OCI-LY7 (cell line): ENCODE measurements around the gene IQGAP3. TPM values are rescaled to one million over a fixed set of nuclear protein-coding genes. Genes with fewer than 3 reads are reported as not detected.

ENCODE experiments used
- BruUV-seq: library from RNA; stranded (reverse); fragments of 400-500 nt; replicated peaks from 2 replicates; lab custom pipeline; 2021; lab: Mats Ljungman, UMichigan
- CTCF ChIA-PET: fragments of 300-600 bp; sonication (Branson Sonifier 250); formaldehyde crosslinking; loops from one replicate; lab custom pipeline; 2022; ENCODE audit warnings: antibody characterized with exemption; ENCODE audit not compliant: unreplicated experiment; lab: Charles Lee
- POLR2A ChIA-PET: fragments of 300-600 bp; sonication (Branson Sonifier 250); formaldehyde crosslinking; loops from one replicate; lab custom pipeline; 2022; ENCODE audit warnings: antibody characterized with exemption; lab: Charles Lee
- DNase-seq: peaks from one replicate; pipeline ENCODE4 v3.0.0-alpha.2; 2015; ENCODE audit warnings: low spot score
- H2AFZ ChIP-seq: fragments of 200-600 bp; sonication (generic), shearing (Covaris generic); 2 replicates; pipeline ENCODE4 v1.6.1; 2014; ENCODE audit warnings: mild to moderate bottlenecking, antibody characterized with exemption, low read length, moderate library complexity
- H3K27ac ChIP-seq: fragments of 200-600 bp; sonication (generic); 2 replicates; pipeline ENCODE4 v1.5.1; 2014; ENCODE audit warnings: mixed run types, low read depth, mild to moderate bottlenecking, moderate library complexity, low read length, inconsistent platforms; ENCODE audit not compliant: poor library complexity, severe bottlenecking
- H3K36me3 ChIP-seq: fragments of 200-600 bp; sonication (generic); 2 replicates; pipeline ENCODE4 v1.6.1; 2014; ENCODE audit warnings: mild to moderate bottlenecking, antibody characterized with exemption, low read length, moderate library complexity, mixed read lengths; ENCODE audit not compliant: insufficient read depth
- H3K4me1 ChIP-seq: fragments of 200-600 bp; sonication (generic); 2 replicates; pipeline ENCODE4 v1.5.1; 2014; ENCODE audit warnings: mild to moderate bottlenecking, low read length; ENCODE audit not compliant: insufficient read depth, poor library complexity, severe bottlenecking
- H3K4me2 ChIP-seq: fragments of 200-600 bp; sonication (generic); 2 replicates; pipeline ENCODE4 v1.6.1; 2014; ENCODE audit warnings: mild to moderate bottlenecking, low read length
- H3K4me3 ChIP-seq: fragments of 200-600 bp; sonication (generic); 2 replicates; pipeline ENCODE4 v1.5.1; 2014; ENCODE audit warnings: mild to moderate bottlenecking, low read depth, low read length; ENCODE audit not compliant: poor library complexity, severe bottlenecking
- H3K79me2 ChIP-seq: fragments of 200-600 bp; sonication (generic); 2 replicates; pipeline ENCODE4 v1.6.1; 2016; ENCODE audit warnings: low read depth, mild to moderate bottlenecking, low read length, moderate library complexity, mixed read lengths; ENCODE audit not compliant: insufficient read depth
- H3K9me2 ChIP-seq: fragments of 200-600 bp; sonication (generic); 2 replicates; pipeline ENCODE4 v1.6.1; 2016; ENCODE audit warnings: mild to moderate bottlenecking, low read length, mixed read lengths; ENCODE audit not compliant: insufficient read depth
- H3K9me3 ChIP-seq: fragments of 200-600 bp; sonication (generic); 2 replicates; pipeline ENCODE4 v1.6.1; 2014; ENCODE audit warnings: mild to moderate bottlenecking, mixed run types, low read length, mixed read lengths
- H4K20me1 ChIP-seq: fragments of 200-600 bp; sonication (generic); 2 replicates; pipeline ENCODE4 v1.6.1; 2014; ENCODE audit warnings: mild to moderate bottlenecking, antibody characterized with exemption, low read length, moderate library complexity, mixed read lengths; ENCODE audit not compliant: insufficient read depth
- CTCF ChIP-seq: fragments of 200-600 bp; sonication (generic); conservative IDR thresholded peaks from 2 replicates; pipeline ENCODE4 v1.5.1; 2014; ENCODE audit warnings: mild to moderate bottlenecking, antibody characterized with exemption, low read length, moderate library complexity, mixed read lengths
- EZH2phosphoT487 ChIP-seq: fragments of 200-600 bp; sonication (generic); IDR thresholded peaks from 2 replicates; pipeline ENCODE4 v1.6.1; 2018; ENCODE audit warnings: low read depth, borderline replicate concordance, mild to moderate bottlenecking, mixed run types, antibody characterized with exemption, low read length, moderate library complexity, mixed read lengths
- intact Hi-C: fragments of 100-400 bp; cut with micrococcal nuclease; formaldehyde crosslinking; loops from one replicate; pipeline ENCODE4 v1.10.0; 2022; ENCODE audit not compliant: unreplicated experiment
- total RNA-seq, 2 experiments: library from RNA; depleted of rRNA in 1 of 2; stranded (reverse); fragments of >200 nt in 1 of 2; shearing (Covaris generic) in 1 of 2; gene quantifications; 2 replicates each; pipeline ENCODE4 v1.2.3, GENCODE V29; 2014 to 2022

IQGAP3 gene
- total RNA-seq, 2 experiments from 2014 or later: 22.4 to 28.7 TPM

DNA sequence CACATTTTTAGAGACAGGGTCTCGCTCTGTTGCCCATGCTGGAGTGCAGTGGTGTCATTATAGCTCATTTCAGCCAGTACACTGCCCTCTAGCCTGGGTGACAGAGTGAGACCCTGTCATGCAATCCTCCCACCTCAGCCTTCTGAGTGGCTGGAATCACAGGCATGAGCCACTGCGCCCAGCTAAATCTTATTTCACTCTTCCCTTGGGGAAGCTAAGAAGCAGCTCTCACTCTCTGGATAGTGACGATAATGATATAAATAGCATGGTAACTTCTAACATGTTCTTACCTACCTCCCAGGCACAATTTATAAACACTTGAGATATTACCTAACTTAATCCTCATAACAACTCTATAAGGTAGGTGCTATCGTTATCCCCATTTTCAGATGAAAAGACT, 24.9 kb downstream of the IQGAP3 start:
- Histone ChIP-seq H3K27ac (no peak overlapping the region), H3K4me1 (peaks cover 18% of the 10 kb centered on the region), H3K9me3 (no peaks in the 10 kb centered on the region), H3K4me2 (no peak overlapping the region), H2AFZ (no peak overlapping the region), H3K4me3 (no peak overlapping the region), H4K20me1 (no peaks in the 10 kb centered on the region), H3K36me3 (peaks cover 23% of the 10 kb centered on the region), H3K9me2 (no peaks in the 10 kb centered on the region), H3K79me2 (no peaks in the 10 kb centered on the region)
- ChIA-PET CTCF (interaction anchor here (0.6 kb wide), 1 partner anchor 402 kb away, joined by 4 read pairs; no protein-coding TSS in a partner anchor), POLR2A (no interaction called here)
- TF ChIP-seq CTCF: 0 out of 2 replicates have a peak, but pooled peaks have one; percentile 16
- no peak for TF ChIP-seq EZH2phosphoT487
- BruUV-seq: no TSS peak
- intact Hi-C loops: no loop called here
- DNase-seq: no peak

DNA sequence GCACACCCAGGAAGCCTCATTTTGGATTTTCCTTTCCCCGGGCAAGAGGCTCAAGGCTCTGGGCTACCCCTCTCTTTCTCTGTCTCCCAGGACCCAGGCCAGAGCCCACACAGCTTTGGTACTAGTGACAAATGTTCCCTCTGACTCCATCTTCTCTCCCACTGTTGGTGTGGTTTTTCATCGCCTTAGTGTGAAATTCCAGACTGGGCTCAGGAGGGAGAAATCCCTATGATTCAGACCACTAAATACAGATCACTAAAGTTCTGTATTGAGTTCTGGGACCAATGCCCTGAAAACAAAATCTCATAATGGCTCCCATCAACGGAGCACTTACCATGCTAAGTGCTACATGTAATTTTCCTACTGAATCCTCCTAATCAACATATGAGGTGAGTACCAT, 26.1 kb downstream of the IQGAP3 start:
- no peak for TF ChIP-seq CTCF
- no peak for TF ChIP-seq EZH2phosphoT487
- H3K9me2 ChIP-seq: no peaks in the 10 kb centered on the region
- no peaks in the 10 kb centered on the region for H4K20me1 ChIP-seq
- H3K27ac ChIP-seq: no peak overlapping the region
- no peak overlapping the region for H3K4me2 ChIP-seq
- H3K79me2 ChIP-seq: no peaks in the 10 kb centered on the region
- H3K36me3 ChIP-seq: peaks cover 18% of the 10 kb centered on the region
- BruUV-seq: no TSS peak
- no peaks in the 10 kb centered on the region for H3K9me3 ChIP-seq
- H2AFZ ChIP-seq: no peak overlapping the region
- H3K4me1 ChIP-seq: peaks cover 7% of the 10 kb centered on the region
- no peak for DNase-seq
- intact Hi-C loops: no loop called here
- ChIA-PET POLR2A (interaction anchor here (1.3 kb wide), 1 partner anchor 10 kb away, joined by 3 read pairs; no protein-coding TSS in a partner anchor), CTCF (no interaction called here)
- no peak overlapping the region for H3K4me3 ChIP-seq

GRCh38 chr1:156544592-156545102, 27.7 kb downstream of the IQGAP3 start:
- H2AFZ ChIP-seq: no peak overlapping the region
- intact Hi-C loops: no loop called here
- ChIA-PET CTCF (no interaction called here), POLR2A (interaction anchor here (0.8 kb wide), 1 partner anchor 8 kb away, joined by 4 read pairs; no protein-coding TSS in a partner anchor)
- H3K9me3 ChIP-seq: no peaks in the 10 kb centered on the region
- H3K36me3 ChIP-seq: peaks cover 22% of the 10 kb centered on the region
- no peaks in the 10 kb centered on the region for H4K20me1 ChIP-seq
- no peak overlapping the region for H3K4me3 ChIP-seq
- no peaks in the 10 kb centered on the region for H3K4me1 ChIP-seq
- DNase-seq: no peak
- BruUV-seq: no TSS peak
- no peaks in the 10 kb centered on the region for H3K79me2 ChIP-seq
- no peak overlapping the region for H3K4me2 ChIP-seq
- TF ChIP-seq EZH2phosphoT487: no peak
- TF ChIP-seq CTCF: no peak
- H3K27ac ChIP-seq: no peak overlapping the region
- no peaks in the 10 kb centered on the region for H3K9me2 ChIP-seq
